Neural progenitor cell (in vitro differentiated cells): ENCODE data around the gene GPR107.

Source experiments
- CTCF ChIP-seq: fragments of 200-600 bp; sonication (generic); IDR thresholded peaks from 2 replicates; pipeline ENCODE4 v1.5.1; 2017; ENCODE audit warnings: antibody characterized with exemption, mild to moderate bottlenecking
- EZH2 ChIP-seq: fragments of 200-600 bp; sonication (generic); IDR thresholded peaks from 2 replicates; pipeline ENCODE4 v1.6.1; 2017; ENCODE audit warnings: antibody characterized with exemption, mild to moderate bottlenecking, moderate library complexity
- EZH2phosphoT487 ChIP-seq: fragments of 200-600 bp; sonication (generic); IDR thresholded peaks from 2 replicates; pipeline ENCODE4 v1.6.1; 2017; ENCODE audit warnings: antibody characterized with exemption

GRCh38 chr9:130107955-130108354 is 54.2 kb downstream of the GPR107 start:
- no peak for TF ChIP-seq CTCF
- no peak for TF ChIP-seq EZH2phosphoT487
- no peak for TF ChIP-seq EZH2
